Osteocyte (in vitro differentiated cells): ENCODE measurements around the gene BCAS4. TPM values are rescaled to one million over a fixed set of nuclear protein-coding genes. Genes with fewer than 3 reads are reported as not detected.
A peak's percentile ranks its signal among the peaks of the same experiment; 100 is the strongest.

ENCODE experiments used
- DNase-seq: peaks from one replicate; pipeline ENCODE4 v3.0.0; 2021; ENCODE audit warnings: mixed read lengths; ENCODE audit not compliant: unreplicated experiment; ENCODE audit errors: extremely low spot score
- H3K27ac Mint-ChIP-seq: one replicate; pipeline ENCODE4 v1.8.0; 2021; ENCODE audit warnings: mild to moderate bottlenecking, mixed read lengths; ENCODE audit not compliant: unreplicated experiment
- H3K27me3 Mint-ChIP-seq: one replicate; pipeline ENCODE4 v1.8.0; 2021; ENCODE audit warnings: mixed read lengths; ENCODE audit not compliant: unreplicated experiment
- H3K36me3 Mint-ChIP-seq: one replicate; pipeline ENCODE4 v1.8.0; 2021; ENCODE audit warnings: mixed read lengths; ENCODE audit not compliant: unreplicated experiment
- H3K4me1 Mint-ChIP-seq: one replicate; pipeline ENCODE4 v1.8.0; 2021; ENCODE audit warnings: mixed read lengths; ENCODE audit not compliant: unreplicated experiment
- H3K4me3 Mint-ChIP-seq: one replicate; pipeline ENCODE4 v1.8.0; 2021; ENCODE audit warnings: mild to moderate bottlenecking, moderate library complexity, mixed read lengths; ENCODE audit not compliant: unreplicated experiment
- H3K9me3 Mint-ChIP-seq: one replicate; pipeline ENCODE4 v1.8.0; 2021; ENCODE audit warnings: mixed read lengths; ENCODE audit not compliant: unreplicated experiment
- total RNA-seq: library from RNA; stranded (reverse); gene quantifications from 2 replicates; pipeline ENCODE4 v1.2.1, GENCODE V29; 2021
- TF ChIP-seq, protein P1 (sequence below): fragments of 200-600 bp; sonication (generic); IDR thresholded peaks from 2 replicates; pipeline ENCODE4 v1.5.0; 2021; ENCODE audit warnings: antibody characterized with exemption, mild to moderate bottlenecking, moderate library complexity

Gene BCAS4
- total RNA-seq, 1 donor from 2014 or later = 4.2 TPM

DNA sequence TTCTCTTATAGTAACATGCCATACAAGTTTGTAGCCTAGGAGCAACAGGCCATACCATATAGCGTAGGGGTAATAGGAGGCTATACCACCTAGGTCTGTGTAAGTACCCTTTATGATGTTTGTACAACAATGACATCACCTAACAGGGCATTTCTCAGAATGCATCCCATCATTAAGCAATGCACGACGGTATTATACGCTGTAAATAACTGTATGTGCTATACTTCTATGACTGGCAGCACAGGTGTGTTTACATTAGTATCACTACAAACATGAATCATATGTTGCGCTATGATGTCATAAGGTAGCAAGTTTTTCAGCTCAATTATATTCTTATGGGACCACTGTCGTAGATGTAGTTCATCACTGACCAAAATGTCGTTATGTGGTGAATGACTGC, 105.4 kb downstream of the BCAS4 start:
- H3K4me3 Mint-ChIP-seq = no peak overlapping the region
- TF ChIP-seq, protein P1, sequence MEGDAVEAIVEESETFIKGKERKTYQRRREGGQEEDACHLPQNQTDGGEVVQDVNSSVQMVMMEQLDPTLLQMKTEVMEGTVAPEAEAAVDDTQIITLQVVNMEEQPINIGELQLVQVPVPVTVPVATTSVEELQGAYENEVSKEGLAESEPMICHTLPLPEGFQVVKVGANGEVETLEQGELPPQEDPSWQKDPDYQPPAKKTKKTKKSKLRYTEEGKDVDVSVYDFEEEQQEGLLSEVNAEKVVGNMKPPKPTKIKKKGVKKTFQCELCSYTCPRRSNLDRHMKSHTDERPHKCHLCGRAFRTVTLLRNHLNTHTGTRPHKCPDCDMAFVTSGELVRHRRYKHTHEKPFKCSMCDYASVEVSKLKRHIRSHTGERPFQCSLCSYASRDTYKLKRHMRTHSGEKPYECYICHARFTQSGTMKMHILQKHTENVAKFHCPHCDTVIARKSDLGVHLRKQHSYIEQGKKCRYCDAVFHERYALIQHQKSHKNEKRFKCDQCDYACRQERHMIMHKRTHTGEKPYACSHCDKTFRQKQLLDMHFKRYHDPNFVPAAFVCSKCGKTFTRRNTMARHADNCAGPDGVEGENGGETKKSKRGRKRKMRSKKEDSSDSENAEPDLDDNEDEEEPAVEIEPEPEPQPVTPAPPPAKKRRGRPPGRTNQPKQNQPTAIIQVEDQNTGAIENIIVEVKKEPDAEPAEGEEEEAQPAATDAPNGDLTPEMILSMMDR = no peak
- H3K27me3 Mint-ChIP-seq = no peaks in the 10 kb centered on the region
- H3K9me3 Mint-ChIP-seq = no peaks in the 10 kb centered on the region
- no peak for DNase-seq
- peaks cover 9% of the 10 kb centered on the region for H3K4me1 Mint-ChIP-seq
- no peak overlapping the region for H3K27ac Mint-ChIP-seq
- H3K36me3 Mint-ChIP-seq = peaks cover 38% of the 10 kb centered on the region

DNA sequence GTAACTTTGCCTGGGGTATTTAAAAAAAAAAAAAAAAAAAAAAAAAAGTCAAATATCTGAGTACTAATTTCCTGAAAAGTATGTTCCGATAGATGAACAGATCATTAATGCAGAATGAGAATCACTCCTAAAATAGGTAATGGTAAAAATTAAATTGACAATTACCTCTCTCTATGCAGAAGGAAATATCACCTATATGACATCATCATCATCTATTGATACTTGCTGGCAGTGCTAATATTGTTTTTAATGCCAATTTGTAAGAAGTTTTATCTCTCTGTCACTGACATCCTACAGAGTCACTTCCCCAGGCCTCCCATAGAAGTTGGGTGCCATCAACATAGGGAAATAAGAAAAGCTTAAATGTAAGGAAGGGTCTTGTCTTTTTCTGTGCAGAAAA, 106.4 kb downstream of the BCAS4 start:
- no peaks in the 10 kb centered on the region for H3K9me3 Mint-ChIP-seq
- H3K27me3 Mint-ChIP-seq = no peaks in the 10 kb centered on the region
- H3K4me1 Mint-ChIP-seq = peaks cover 13% of the 10 kb centered on the region
- H3K36me3 Mint-ChIP-seq = peaks cover 38% of the 10 kb centered on the region
- no peak overlapping the region for H3K4me3 Mint-ChIP-seq
- no peak overlapping the region for H3K27ac Mint-ChIP-seq
- DNase-seq = no peak
- TF ChIP-seq, protein P1 = no peak

DNA sequence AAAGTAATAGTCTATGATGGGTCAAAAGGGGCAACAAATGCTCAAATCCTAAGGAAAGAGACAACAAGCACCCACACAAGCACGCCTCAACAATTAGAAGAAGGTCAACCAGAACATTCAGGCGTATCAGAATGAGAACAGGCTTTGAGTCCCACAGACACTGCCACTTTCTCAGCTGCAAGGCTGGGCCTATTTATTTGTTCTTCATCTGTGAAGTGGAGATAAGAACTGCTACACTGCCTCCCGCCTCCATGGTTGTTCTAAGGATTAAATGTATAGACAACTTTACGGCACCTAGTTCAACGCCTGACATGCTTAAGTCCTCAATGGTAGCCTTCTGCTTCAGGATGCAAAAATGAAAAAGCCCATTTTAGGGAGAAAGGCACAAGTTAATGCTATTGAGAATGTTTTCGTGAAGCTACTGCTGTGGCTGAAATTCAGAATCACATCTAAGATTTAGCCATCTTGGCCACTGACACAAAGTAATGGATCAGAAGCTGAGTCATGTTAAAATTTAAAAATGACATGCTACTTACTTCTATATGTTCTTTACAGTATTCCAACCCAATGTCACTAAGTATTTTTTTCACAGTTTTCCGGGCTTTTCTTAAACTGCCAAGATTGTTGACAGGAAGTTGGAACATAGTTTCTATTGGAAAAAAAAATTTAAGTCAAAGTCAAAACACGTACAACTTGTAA, 108.6 kb downstream of the BCAS4 start:
- Mint-ChIP-seq H3K4me1 (peaks cover 18% of the 10 kb centered on the region), H3K36me3 (peaks cover 27% of the 10 kb centered on the region), H3K27ac (no peak overlapping the region), H3K27me3 (no peaks in the 10 kb centered on the region), H3K4me3 (no peak overlapping the region), H3K9me3 (no peaks in the 10 kb centered on the region)
- TF ChIP-seq, protein P1 = no peak
- DNase-seq = no peak

DNA sequence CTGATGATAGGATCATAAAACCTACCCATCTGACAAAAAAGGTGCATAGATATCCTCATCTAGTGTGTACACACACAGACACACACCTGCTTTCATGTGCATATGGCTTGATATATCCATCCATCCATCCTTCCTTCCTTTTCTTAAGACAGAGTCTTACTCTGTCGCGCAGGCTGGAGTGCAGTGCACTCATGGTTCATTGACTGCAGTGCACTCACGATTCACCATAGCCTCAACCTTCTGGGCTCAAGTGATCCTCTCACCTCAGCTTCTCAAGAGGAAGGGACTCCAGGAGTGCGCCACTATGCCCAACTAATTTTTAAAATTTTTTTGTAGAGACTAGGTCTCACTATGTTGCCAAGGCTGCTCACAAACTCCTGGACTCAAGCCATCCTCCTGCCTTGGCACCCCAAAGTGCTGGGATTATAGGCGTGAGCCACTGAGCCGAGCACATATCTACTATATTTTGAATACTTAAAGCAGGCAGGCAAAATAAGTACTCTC, 109.3 kb downstream of the BCAS4 start:
- Mint-ChIP-seq H3K27me3 (no peaks in the 10 kb centered on the region), H3K4me3 (no peak overlapping the region), H3K36me3 (peaks cover 23% of the 10 kb centered on the region), H3K27ac (peak overlapping the region; percentile 1), H3K9me3 (no peaks in the 10 kb centered on the region), H3K4me1 (peaks cover 20% of the 10 kb centered on the region)
- TF ChIP-seq, protein P1 = no peak
- no peak for DNase-seq

DNA sequence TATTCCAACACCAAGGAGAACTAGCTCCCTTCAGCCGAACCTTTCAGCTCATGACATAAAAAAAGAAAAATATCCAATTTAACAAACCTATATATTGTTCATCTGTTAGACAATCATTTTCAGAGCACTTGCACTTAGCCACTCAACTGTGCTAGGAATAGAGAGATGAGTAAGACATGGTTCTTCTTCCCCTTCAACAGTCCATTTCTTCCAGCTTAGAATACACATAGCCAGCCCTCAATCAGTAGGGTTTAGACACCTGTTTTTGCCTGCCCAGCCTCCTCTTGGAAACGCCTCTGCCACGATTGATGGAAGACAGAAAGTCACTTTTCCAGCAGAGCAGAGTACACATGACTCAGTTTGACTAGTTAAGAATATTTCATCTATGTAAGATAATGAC, 114.6 kb downstream of the BCAS4 start:
- Mint-ChIP-seq H3K9me3 (no peaks in the 10 kb centered on the region), H3K4me3 (no peak overlapping the region), H3K4me1 (peaks cover 56% of the 10 kb centered on the region)

More for the DNA sequence above, 114.6 kb downstream of the BCAS4 start:
- Mint-ChIP-seq H3K36me3 (peaks cover 8% of the 10 kb centered on the region), H3K27ac (peak overlapping the region; percentile 80), H3K27me3 (no peaks in the 10 kb centered on the region)
- no peak for DNase-seq
- TF ChIP-seq, protein P1 = no peak
